ENCODE measurements around the gene NIN. TPM values are rescaled to one million over a fixed set of nuclear protein-coding genes. Genes with fewer than 3 reads are reported as not detected.

Gene NIN
- total RNA-seq, 1 donor from 2014 or later: 29.5 TPM

DNA sequence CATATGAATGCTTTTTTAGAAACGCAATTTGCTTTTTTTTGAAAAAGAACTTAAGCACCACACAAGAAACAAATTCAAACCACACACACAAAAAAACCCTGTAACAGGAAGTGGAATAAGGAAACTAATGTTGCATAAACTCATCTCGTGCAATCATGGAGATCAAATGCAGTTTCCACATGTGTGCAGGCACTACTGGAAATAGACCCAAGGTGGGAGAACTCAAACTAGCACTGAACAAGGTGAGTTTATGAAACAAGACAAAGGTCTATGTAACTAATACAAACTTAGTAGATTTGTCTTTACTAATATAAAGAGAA lies 17.5 kb downstream of the NIN start:
- no peak for DNase-seq (ENCODE audit: extremely low spot score in 2 of 2)
- no peak for TF ChIP-seq POLR2A (IDR thresholded peaks at IDR 0.05)
- TF ChIP-seq, protein P1, sequence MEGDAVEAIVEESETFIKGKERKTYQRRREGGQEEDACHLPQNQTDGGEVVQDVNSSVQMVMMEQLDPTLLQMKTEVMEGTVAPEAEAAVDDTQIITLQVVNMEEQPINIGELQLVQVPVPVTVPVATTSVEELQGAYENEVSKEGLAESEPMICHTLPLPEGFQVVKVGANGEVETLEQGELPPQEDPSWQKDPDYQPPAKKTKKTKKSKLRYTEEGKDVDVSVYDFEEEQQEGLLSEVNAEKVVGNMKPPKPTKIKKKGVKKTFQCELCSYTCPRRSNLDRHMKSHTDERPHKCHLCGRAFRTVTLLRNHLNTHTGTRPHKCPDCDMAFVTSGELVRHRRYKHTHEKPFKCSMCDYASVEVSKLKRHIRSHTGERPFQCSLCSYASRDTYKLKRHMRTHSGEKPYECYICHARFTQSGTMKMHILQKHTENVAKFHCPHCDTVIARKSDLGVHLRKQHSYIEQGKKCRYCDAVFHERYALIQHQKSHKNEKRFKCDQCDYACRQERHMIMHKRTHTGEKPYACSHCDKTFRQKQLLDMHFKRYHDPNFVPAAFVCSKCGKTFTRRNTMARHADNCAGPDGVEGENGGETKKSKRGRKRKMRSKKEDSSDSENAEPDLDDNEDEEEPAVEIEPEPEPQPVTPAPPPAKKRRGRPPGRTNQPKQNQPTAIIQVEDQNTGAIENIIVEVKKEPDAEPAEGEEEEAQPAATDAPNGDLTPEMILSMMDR (IDR thresholded peaks at IDR 0.05): no peak
- TF ChIP-seq POLR2AphosphoS5 (IDR thresholded peaks at IDR 0.05; ENCODE audit: insufficient read depth in 1 of 2, low read depth in 1 of 2): no peak
- intact Hi-C loops (cut with DNase I): no loop called here

DNA sequence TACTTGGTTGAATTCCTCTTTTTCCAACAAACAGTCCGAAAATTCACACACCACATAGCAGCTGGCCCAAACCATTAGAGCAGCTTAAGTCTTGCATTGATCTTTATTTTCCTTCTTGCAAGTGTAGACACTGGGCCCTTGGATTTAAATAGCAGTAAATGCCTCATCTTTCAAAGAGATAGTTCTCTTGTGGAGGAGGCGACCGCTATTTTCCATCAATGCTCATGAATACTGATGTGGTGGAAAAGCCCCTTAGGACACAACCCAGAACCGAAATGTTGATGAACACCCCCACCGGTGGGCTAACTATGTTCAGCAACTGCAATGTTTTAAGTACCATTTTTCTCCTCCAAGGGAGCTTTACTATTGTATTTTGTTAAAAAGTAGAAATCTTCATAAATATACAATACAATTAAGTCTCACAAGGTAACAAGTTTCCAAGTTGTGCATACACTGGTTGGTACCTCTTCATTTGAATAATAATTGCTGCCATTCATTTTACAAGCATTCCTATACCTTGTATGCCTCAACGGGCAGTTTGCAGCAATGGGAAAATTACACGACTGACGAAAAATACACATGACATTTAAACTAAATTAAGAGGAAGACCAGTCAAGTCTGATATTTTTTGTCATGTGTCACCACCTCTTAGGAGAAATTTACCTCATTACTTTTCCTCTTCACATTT lies 18.0 kb downstream of the NIN start:
- H3K4me3 ChIP-seq: no peak overlapping the region
- no peak overlapping the region for H3K27ac ChIP-seq
- intact Hi-C loops (cut with DNase I): no loop called here
- no peaks in the 10 kb centered on the region for H3K36me3 ChIP-seq
- H3K9me3 ChIP-seq: no peaks in the 10 kb centered on the region
- no peak for DNase-seq (ENCODE audit: extremely low spot score in 2 of 2)
- TF ChIP-seq POLR2A (IDR thresholded peaks at IDR 0.05): no peak
- TF ChIP-seq POLR2AphosphoS5 (IDR thresholded peaks at IDR 0.05; ENCODE audit: insufficient read depth in 1 of 2, low read depth in 1 of 2): no peak
- TF ChIP-seq, protein P1 (IDR thresholded peaks at IDR 0.05): no peak
- peaks cover 8% of the 10 kb centered on the region for H3K4me1 ChIP-seq
- no peaks in the 10 kb centered on the region for H3K27me3 ChIP-seq

More for the DNA sequence above, 17.5 kb downstream of the NIN start:
- no peaks in the 10 kb centered on the region for H3K9me3 ChIP-seq
- H3K4me3 ChIP-seq: no peak overlapping the region
- peaks cover 8% of the 10 kb centered on the region for H3K4me1 ChIP-seq
- H3K27me3 ChIP-seq: no peaks in the 10 kb centered on the region
- H3K36me3 ChIP-seq: no peaks in the 10 kb centered on the region
- no peak overlapping the region for H3K27ac ChIP-seq

DNA sequence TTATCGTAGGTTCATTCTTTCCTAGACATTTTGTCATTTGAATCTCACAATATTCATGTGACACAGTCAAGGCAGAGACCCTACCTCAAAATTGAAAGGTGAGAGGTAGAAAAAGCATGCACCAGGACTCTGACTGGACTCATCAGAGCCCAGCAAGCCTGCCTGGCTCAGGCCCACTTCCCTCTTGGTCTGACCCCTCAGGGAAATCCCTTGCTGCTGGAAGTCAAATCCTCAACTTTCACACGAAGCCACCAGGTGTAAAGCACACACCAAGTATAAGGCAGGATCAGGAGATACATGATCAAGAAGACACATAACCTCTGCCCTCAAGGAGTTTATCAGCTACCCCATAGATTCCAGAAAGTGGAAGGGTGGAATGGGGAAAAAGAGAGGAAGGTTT lies 18.8 kb downstream of the NIN start:
- H3K27me3 ChIP-seq: no peaks in the 10 kb centered on the region
- no peak overlapping the region for H3K4me3 ChIP-seq
- TF ChIP-seq, protein P1 (IDR thresholded peaks at IDR 0.05): no peak
- no peak for TF ChIP-seq POLR2AphosphoS5 (IDR thresholded peaks at IDR 0.05; ENCODE audit: insufficient read depth in 1 of 2, low read depth in 1 of 2)
- TF ChIP-seq POLR2A (IDR thresholded peaks at IDR 0.05): no peak
- intact Hi-C loops (cut with DNase I): no loop called here
- H3K27ac ChIP-seq: no peak overlapping the region
- peaks cover 8% of the 10 kb centered on the region for H3K4me1 ChIP-seq
- no peaks in the 10 kb centered on the region for H3K9me3 ChIP-seq
- DNase-seq (ENCODE audit: extremely low spot score in 2 of 2): no peak
- no peaks in the 10 kb centered on the region for H3K36me3 ChIP-seq

DNA sequence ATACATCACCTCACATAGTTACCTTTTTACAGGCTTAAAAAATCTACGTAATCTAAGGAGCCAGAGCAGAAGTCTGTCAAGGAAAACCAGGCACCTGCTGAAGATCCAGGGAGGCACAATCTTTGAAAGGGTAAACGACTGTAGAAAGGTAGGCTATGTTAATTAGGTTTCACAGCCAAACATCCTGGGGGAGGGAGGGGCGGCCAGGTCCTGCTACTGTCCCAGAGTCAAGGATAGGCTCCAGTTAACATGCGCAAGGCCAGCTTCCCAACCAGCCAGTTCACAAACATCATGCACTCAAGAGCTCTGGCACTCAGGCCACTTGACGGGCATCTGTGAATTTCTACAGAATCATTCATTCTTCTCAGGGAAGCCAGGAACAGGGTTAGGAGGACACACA lies 22.9 kb downstream of the NIN start:
- Histone ChIP-seq H3K36me3 (no peaks in the 10 kb centered on the region), H3K4me1 (no peaks in the 10 kb centered on the region), H3K27ac (no peak overlapping the region), H3K9me3 (no peaks in the 10 kb centered on the region), H3K27me3 (no peaks in the 10 kb centered on the region), H3K4me3 (no peak overlapping the region)
- DNase-seq (ENCODE audit: extremely low spot score in 2 of 2): no peak
- TF ChIP-seq POLR2A (IDR thresholded peaks at IDR 0.05): no peak
- TF ChIP-seq, protein P1 (IDR thresholded peaks at IDR 0.05): no peak
- no peak for TF ChIP-seq POLR2AphosphoS5 (IDR thresholded peaks at IDR 0.05; ENCODE audit: insufficient read depth in 1 of 2, low read depth in 1 of 2)
- intact Hi-C loops (cut with DNase I): no loop called here

DNA sequence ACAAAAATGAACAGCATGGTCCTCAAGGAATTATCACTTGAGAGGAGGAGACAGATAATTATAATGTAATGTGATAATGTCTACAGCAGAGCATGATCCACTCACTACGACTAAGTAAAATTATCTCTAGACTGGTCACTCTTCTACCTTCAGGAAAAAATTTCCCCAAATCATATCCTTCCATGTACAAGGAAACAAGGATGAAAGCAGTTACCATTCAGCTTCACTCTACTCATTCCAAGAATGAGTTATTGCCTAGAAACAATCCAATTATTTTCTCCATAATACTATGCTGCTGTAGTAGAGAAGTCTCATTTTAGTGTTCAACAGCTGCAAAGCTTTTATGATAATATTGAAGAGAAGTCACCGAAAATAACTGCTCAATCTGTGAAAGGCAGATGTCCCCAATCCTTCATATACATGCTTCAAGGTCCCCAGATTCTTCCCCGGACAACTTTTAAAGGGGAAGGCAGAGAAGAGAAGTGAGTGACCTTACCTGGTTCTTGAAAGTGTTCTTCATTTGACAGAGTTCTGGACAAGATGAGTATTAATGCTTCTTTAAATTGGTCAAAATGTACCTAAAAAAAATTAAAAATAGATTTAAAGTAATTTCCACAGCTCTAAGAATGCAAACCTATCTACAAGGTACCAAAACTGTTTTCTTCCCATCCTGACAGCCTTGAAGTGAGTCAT lies 24.6 kb downstream of the NIN start:
- Histone ChIP-seq H3K9me3 (no peaks in the 10 kb centered on the region), H3K27me3 (no peaks in the 10 kb centered on the region), H3K36me3 (no peaks in the 10 kb centered on the region), H3K4me1 (no peaks in the 10 kb centered on the region), H3K4me3 (no peak overlapping the region), H3K27ac (no peak overlapping the region)
- DNase-seq (ENCODE audit: extremely low spot score in 2 of 2): no peak
- TF ChIP-seq, protein P1 (IDR thresholded peaks at IDR 0.05): no peak
- TF ChIP-seq POLR2A (IDR thresholded peaks at IDR 0.05) (no peak), POLR2AphosphoS5 (IDR thresholded peaks at IDR 0.05; ENCODE audit: insufficient read depth in 1 of 2, low read depth in 1 of 2) (no peak)
- intact Hi-C loops (cut with DNase I): no loop called here

Data from vagina (tissue), 2 donors.